Measurements from ENCODE around the gene GEMIN5.

DNA sequence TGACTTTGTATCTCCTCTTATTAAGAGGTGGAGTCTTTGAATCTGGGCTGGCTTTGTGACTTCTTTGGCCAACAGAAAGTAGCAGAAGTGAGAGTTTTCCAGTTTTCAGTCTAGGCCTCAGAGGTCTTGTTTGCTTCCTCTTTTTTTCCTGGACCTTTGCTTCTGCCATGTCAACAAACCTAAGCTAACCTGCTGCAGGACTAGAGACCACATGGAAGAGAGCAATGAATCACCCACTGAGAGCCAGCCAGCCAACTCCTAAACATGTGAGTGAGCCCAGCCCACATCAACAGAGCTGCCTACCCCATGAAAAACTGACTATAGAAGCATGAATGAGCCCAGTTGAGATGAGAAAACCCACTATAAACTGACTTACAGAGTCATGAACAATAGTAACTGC is 32.7 kb upstream of the GEMIN5 start:
- TF ChIP-seq, protein P1, sequence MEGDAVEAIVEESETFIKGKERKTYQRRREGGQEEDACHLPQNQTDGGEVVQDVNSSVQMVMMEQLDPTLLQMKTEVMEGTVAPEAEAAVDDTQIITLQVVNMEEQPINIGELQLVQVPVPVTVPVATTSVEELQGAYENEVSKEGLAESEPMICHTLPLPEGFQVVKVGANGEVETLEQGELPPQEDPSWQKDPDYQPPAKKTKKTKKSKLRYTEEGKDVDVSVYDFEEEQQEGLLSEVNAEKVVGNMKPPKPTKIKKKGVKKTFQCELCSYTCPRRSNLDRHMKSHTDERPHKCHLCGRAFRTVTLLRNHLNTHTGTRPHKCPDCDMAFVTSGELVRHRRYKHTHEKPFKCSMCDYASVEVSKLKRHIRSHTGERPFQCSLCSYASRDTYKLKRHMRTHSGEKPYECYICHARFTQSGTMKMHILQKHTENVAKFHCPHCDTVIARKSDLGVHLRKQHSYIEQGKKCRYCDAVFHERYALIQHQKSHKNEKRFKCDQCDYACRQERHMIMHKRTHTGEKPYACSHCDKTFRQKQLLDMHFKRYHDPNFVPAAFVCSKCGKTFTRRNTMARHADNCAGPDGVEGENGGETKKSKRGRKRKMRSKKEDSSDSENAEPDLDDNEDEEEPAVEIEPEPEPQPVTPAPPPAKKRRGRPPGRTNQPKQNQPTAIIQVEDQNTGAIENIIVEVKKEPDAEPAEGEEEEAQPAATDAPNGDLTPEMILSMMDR (IDR thresholded peaks at IDR 0.05; ENCODE audit: insufficient read depth, low read length) = no peak
- TF ChIP-seq POLR2AphosphoS5 (IDR thresholded peaks at IDR 0.05; ENCODE audit: low read depth) (no peak), REST (IDR thresholded peaks at IDR 0.05; ENCODE audit: insufficient replicate concordance, low read depth) (no peak)

All from HL-60 (cell line).